RCC 7860 (cell line): ENCODE data around the gene CALN1.
"Not testable (repeated sequence)": the region's sequence is repeated elsewhere in the genome, so short reads cannot be mapped to it uniquely, and the experiment has no call there.

Source experiments
- DNase-seq: peaks from one replicate; pipeline ENCODE4 v3.0.0-alpha.2; 2015; ENCODE audit warnings: low spot score
- FAIRE-seq: peaks from 2 replicates; lab custom pipeline; 2012; peaks lifted over from hg19 to GRCh38; lab: Jason Lieb, UNC

The CALN1 gene

DNA sequence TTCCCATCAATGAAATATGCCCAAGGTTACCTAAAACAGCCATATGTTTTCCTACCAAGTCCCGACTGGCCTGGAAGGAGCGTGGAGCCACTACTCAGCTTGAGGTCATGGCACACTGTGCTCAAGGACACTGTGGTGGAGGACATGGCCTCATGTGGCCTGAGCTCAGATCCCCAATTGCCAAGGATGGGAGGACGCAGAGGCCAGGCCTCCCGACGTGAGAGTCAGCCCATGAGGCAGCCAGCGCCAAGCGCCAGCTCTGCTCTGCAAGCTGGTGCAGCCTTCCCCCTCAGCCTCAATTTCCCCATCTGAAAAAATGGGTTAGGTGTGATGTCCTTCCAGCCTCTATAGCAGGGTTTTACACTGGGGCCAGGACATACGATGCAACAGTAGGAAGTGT lies 302.6 kb downstream of the CALN1 start:
- FAIRE-seq (no peak), DNase-seq (no peak)

- DNase-seq (no peak), FAIRE-seq (no peak)
Measured at GRCh38 chr7:72106405-72106804, 305.7 kb downstream of the CALN1 start.

DNA sequence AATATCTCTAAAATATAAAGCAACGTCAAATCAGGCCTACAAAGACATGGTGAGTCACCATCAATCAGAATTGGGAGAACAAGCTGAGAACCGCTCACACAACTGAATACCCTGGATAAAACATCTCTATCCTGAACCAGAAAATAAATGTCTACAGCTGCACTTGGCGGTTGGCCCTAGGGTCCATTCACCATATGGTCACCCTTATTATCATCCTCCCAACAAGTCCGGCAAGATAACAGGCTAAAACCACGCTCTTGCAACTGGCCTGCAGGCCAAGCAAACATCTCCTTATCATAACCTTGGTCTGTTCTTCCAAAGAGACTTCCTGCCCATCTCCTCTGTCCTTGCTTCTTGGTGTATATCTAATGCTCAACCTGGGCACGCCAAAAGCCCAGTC lies 310.7 kb downstream of the CALN1 start:
- DNase-seq (no peak), FAIRE-seq (no peak)

GRCh38 chr7:72099784-72100183 lies 312.4 kb downstream of the CALN1 start:
- FAIRE-seq = no peak

GRCh38 chr7:72098807-72099580 lies 313.1 kb downstream of the CALN1 start:
- DNase-seq (no peak), FAIRE-seq (no peak)

More at GRCh38 chr7:72099784-72100183, 312.4 kb downstream of the CALN1 start:
- no peak for DNase-seq

DNA sequence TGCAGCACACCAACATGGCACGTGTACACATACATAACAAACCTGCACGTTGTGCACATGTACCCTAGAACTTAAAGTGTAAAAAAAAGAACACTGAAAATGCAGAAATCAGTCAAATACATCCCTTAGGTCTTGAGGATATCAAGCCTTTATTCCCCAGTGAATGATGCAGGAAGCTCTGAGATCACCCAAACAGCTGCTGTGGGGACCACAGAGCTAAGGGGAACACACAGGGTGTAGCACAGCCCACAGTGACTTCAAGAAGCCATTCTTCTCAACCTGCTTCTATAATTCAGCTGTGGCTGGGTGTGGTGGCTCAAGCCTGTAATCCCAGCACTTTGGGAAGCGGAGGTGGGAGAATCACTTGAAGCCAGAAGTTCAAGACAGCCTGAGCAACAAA lies 314.9 kb downstream of the CALN1 start:
- FAIRE-seq = no peak

GRCh38 chr7:72092769-72093168 lies 319.4 kb downstream of the CALN1 start:
- no peak for DNase-seq
- no peak for FAIRE-seq

More for the DNA sequence above, 314.9 kb downstream of the CALN1 start:
- no peak for DNase-seq

- FAIRE-seq (no peak), DNase-seq (no peak)
Measured at GRCh38 chr7:72087926-72088325, 324.2 kb downstream of the CALN1 start.

DNA sequence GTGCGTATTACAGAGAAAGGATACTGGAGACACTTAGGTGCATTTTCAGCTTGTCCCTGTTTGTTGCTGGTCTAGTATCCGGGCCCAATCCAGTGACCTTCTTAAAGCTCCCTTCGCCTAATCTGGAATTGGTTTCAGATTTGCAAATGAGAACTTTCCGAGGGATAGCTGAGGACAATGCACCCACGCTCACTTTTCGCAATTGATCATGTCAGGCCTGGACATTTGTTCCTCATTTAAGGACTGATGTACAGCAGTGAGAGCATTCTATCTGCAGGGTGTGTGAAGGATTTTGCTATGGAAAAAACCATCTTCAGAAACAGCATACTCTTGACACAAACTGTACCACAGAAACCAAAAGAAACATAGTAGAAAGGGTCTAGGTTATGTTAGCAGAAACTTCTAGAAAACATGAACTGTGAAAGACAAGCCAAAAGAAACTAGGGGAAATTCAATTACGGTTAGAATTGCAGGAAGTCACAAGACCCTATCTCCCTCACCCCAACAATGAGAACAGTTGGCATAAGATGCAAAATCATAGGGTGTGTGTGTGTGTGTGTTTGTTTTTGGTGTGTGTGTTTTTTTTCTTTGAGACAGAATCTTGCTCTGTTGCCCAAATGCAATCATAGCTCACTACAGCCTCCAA lies 331.1 kb downstream of the CALN1 start:
- FAIRE-seq (no peak), DNase-seq (no peak)

DNA sequence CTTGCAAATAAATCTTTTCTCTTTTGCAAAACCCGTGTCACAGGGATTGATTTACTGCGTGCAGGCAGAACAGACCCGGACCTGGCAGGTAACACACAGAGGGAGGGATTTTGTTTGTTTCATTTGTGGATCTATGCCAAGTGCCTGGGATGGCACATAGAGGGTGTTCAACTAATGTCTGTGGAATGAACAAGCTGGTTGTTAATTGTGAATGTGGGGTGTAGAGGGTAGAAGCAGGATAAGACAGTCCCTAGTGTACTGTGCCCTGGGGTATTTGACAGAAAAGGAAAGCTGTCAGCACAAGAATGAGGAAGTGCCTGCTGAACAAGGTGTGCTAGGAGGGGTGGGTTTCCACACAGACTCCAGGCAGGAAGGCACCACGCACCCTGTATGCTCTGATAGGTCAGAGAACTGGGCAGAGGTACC lies 331.8 kb downstream of the CALN1 start:
- FAIRE-seq (no peak), DNase-seq (no peak)

DNA sequence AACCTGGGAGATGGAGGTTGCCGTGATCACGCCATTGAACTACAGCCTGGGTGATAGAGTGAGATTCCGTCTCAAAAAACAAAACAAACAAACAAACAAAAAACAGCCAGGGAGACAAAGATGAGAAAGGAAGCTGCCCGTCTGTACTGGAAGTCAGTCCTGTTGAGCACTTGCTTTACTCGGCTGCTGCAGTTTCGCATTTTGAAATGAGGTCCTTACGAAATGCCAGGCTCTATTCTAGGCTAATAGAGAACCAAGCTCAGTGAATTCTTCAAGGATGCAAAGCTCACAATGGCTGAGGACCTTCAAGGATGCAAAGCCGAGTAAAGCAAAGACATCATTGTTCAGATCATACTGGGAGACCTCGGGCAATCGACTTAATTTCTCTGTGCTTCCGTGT lies 333.3 kb downstream of the CALN1 start:
- FAIRE-seq = no peak
- DNase-seq = no peak

DNA sequence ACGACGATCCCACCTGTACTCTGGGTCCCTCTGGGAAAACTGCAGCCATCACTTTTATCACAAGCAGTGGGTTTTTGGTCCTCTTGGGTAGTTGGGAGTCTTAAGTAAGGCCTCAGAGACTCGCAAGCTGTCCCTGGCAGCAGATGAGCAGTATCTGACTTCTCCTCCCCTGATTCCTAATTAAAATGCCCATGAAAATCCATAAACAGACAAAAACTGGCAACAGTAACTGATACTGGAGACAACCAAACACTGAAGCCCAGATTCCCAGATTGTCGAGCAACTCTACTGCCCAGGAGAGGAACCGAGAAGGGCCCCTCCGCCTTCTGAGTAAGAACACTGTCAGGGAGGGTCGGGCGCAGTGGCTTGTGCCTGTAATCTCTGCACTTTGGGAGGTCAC lies 333.8 kb downstream of the CALN1 start:
- DNase-seq (no peak), FAIRE-seq (no peak)

DNA sequence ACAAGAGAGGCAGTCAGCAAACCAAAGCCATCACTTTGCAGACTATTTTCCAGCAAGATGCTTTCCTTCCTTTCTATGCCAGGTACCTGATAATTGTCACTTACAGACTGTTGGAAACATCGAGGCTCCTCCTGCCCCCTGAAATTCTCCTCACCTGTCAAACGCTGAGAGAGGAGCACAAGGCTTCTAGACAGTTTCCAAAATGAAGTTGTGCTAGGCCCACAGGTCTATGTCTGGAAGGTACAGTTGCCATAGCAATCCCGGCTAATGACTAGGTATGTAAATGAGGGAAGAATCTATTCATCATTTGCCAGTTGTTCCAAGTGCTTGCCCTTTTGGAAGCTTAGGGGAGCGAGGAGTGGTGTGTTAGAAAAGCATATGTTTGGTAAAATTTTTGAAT lies 334.4 kb downstream of the CALN1 start:
- DNase-seq = no peak
- FAIRE-seq = no peak

- no peak for FAIRE-seq
- no peak for DNase-seq
Measured at GRCh38 chr7:72072901-72073300, 339.2 kb downstream of the CALN1 start.

DNA sequence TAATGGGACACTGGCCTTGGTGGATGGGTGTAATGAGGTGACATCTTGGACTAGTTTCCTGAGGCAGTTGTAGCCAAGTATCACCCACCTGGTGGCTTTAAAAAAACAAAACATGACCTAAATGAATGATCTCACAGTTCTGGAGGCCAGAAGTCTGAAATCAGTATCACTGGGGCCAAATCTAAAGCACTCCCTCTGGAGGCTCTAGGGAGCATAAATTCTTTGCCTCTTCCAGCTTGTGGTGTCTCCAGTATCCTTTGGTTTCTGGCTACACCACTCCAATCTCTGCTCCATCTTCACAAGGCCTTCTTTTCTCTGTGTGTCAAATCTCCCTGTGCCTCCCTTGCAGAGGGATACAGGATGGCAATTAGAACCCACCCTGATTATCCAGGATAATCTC lies 342.9 kb downstream of the CALN1 start:
- FAIRE-seq = no peak
- DNase-seq = no peak

DNA sequence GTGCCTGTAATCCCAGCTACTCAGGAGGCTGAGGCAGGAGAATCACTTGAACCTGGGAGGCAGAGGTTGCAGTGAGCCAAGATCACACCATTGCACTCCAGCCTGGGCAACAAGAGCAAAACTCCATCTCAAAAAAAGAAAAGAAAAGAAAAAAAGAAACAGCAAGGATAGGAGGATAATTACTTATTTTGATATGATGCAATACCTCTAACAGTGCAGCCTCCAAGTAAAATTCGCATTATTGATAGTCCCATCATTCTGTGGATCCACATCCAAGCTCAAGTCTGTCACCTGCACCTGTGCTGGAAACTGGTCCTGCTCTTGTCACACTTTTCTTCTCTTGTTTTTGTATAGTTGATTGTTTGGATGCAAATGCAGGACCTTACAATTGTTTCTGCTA lies 346.4 kb downstream of the CALN1 start:
- not testable (repeated sequence) for DNase-seq

GRCh38 chr7:72064916-72065315 lies 347.2 kb downstream of the CALN1 start:
- FAIRE-seq = peak; percentile 76
- DNase-seq = no peak

More for the DNA sequence above, 346.4 kb downstream of the CALN1 start:
- not testable (repeated sequence) for FAIRE-seq

GRCh38 chr7:72063330-72063729 lies 348.8 kb downstream of the CALN1 start:
- DNase-seq = no peak
- no peak for FAIRE-seq

GRCh38 chr7:72062666-72063065 lies 349.5 kb downstream of the CALN1 start:
- FAIRE-seq (no peak), DNase-seq (no peak)

- FAIRE-seq (no peak), DNase-seq (no peak)
Measured at GRCh38 chr7:72059925-72060324, 352.2 kb downstream of the CALN1 start.

- FAIRE-seq (no peak), DNase-seq (no peak)
Measured at GRCh38 chr7:72058579-72058978, 353.6 kb downstream of the CALN1 start.

DNA sequence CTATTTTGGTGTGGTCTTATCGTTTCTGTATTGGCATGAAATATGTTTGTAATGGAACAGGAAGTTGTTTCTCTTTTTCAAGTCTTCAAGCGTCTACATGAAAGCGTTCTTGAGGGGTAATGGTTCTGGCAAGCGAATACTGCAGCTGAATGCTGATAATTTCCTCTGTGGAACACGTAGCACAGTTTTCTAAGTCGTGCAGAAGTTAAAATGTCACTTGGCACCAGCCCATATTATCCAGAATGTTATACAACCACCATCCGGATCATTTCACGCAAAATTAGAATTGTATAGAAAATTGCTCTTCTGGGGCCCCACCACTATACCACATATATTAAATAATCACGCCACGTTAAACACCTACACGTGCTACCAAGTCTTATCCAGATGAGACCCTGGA lies 354.3 kb downstream of the CALN1 start:
- no peak for DNase-seq

More for the DNA sequence above, 354.3 kb downstream of the CALN1 start:
- no peak for FAIRE-seq
